GM18873 (cell line): ENCODE data around the gene PITPNC1.

ENCODE experiments used
- ATAC-seq: cut with Tn5 transposase; IDR thresholded peaks from one replicate; pipeline ENCODE4 v1.9.1; 2021; ENCODE audit warnings: mild to moderate bottlenecking, moderate library complexity, moderate number of reproducible peaks; ENCODE audit not compliant: unreplicated experiment, low FRiP score

Gene PITPNC1

DNA sequence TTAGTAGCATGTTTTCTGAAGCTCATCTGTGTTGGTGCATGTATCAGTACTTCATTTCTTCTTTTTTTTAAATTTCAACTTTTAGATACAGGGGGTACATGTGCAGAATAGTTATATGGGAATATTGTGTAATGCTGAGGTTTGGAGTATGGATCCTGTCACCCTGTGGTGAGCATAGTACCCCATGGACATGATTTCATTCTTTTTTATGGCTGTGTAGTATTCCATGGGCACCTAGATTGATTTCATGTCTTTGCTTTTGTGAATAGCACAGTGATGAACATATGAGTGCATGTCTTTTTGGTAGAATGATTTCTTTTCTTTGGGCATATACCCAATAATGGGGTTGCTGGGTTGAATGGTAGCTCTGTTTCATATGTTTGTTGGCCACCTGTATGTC lies 285.6 kb downstream of the PITPNC1 start:
- ATAC-seq, result no peak

DNA sequence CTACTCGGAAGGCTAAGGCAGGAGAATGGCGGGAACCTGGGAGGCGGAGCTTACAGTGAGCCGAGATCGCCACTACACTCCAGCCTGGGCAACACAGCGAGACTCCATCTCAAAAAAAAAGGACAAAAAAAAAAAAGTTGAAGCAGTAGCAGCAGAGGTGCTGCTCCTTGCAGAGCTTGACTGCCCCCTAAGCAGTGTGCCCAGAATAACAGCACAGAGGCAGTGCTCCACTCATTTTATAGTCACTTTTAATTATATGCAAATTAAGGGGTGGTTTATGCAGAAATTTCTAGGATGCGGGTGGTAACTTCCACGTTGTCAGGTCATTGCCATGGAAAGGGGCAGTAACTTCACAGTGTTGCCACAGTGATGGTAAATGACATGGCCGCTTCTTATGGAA lies 286.4 kb downstream of the PITPNC1 start:
- no peak for ATAC-seq

DNA sequence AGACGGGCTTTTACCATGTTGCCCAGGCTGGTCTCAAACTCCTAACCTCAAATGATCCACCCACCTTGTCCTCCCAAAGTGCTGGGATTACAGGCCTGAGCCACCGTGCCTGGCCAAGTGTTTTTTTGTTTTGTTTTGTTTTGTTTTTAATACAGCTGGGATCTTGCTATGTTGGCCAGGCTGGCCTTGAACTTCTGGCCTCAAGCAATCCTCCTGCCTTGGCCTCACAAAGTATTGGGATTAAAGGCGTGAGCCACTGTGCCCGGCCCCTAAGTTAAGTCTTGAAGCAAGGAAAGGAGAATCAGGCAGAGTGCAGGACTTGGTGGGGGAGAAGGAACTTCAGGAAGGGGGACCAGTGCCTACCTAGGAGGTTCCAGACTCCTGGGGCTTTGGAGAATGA lies 288.9 kb downstream of the PITPNC1 start:
- no peak for ATAC-seq

DNA sequence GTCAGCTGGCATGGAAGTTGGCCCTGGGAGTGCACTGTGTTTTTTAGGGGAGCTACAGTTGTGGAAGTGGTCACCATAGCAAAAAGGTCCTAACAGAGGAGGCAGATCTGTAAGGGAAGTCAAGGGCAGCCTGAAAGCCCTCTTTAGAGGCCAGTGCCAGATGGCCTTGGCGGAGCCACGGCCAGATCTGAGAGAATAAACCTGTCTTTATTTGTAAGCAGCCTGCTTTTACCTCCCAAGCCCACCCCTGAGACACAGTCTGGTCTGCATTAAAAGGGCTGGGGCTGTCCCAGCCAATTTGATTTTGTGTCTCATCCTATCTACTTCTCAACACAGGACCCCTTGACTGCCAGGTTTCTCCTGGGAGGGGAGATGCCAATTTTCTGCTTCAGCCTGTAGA lies 289.6 kb downstream of the PITPNC1 start:
- no peak for ATAC-seq

DNA sequence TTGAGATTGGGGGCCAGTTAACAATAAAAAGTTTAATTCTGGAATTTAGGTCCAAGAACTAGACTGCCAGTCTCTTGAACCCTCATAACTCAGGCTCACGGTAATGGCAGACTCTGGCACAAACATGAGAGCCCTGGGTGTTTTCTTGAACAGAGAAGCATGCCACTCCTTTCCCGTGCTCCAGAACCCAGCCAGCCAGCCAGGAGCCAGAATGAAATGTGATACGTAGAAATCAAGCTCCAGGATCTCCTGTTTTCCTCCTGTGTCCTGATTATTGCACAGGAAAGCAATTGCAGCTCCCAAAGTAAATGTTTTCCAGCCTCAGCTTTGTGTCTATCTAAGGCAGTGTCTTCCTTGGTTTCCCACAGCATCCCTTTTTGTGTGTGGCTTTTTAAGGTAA lies 294.4 kb downstream of the PITPNC1 start:
- ATAC-seq, result no peak

DNA sequence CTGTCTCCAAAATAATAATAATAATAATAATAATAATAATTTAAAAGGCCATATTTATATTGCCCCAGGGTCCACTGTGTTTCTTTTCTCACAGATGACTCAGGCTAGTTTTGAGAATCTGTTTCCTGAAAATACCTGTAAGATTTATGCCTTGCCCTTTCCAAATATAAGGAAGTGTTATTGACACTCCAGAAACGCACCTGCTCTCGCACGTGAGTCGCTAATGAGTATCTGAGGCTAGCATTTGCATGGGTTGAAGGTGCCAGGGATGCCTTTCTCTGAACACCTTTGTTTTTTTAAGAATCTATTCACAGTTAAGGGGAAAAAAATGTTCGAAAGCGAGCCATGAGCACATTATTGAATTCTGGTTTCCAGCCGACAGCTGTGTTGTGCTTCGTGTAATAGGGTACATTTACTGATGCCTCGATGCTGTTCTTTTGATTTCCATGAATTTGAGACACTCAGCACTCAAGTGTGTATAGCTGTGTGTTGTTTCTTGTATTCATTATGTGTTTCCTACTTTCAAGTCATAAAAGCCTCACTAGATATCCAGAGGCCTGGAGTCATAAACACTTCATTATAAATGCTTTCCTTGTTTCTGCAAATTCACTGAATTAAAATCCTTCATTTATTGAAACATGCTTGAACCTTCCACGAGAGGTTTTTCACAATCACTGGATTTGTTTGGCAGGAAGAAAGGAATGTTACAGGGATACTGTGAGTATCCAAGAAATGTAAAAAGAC lies 295.7 kb downstream of the PITPNC1 start:
- ATAC-seq, result no peak

DNA sequence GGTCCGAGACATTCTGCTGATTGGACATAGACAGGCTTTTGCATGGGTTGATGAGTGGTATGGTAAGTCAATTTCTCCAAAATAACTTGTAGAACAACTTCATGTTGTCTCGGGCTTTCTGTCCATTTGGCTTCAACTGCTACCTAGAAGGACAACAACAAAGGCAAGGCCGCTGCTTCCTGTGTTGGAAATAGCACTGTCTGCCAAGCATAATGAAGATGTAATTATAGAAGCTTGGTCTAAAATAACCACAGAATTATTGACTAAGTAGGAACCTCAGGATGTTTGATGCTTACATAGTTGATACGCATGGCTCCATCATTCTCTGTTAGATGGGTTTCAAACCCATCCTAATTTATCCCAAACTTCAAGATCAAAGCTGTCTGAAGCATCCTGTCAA lies 298.4 kb downstream of the PITPNC1 start:
- ATAC-seq, result no peak

DNA sequence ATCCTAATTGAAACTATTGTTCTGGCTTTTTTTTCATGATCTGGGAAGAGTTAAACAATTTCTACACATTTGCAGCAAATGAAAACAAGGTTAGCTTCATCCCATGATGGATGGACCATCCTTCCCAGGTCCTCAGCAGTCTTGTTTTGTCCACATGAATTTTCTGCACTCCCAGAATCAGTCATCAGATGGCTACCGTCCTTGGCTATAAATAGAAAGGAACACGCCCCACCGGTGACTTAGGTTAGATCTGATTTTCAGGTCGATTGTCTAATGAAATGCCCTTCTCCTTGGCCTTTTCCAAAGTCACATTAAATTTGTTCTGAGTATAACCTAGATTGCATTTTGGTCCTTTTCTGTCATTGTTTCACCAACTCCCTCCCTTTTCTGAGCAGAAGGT lies 299.2 kb downstream of the PITPNC1 start:
- no peak for ATAC-seq

DNA sequence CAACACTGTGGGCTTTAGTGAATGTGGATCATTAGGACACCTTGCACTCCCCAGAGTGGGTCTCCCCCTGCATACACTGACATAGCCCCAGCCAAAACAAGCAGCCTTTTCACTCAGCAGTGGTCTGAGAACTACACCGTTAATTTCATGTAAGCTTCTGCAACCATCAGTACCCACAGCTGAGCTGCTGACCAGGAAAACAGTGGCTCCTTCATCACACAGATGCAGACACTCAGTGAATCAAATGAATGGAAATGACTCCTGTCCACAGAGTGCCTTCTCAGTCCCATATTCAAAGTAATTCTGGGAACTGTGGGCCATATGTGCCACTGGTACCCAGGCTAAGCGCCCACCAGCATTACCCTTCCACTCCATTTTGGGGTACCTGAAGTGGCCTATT lies 301.3 kb downstream of the PITPNC1 start:
- no peak for ATAC-seq

DNA sequence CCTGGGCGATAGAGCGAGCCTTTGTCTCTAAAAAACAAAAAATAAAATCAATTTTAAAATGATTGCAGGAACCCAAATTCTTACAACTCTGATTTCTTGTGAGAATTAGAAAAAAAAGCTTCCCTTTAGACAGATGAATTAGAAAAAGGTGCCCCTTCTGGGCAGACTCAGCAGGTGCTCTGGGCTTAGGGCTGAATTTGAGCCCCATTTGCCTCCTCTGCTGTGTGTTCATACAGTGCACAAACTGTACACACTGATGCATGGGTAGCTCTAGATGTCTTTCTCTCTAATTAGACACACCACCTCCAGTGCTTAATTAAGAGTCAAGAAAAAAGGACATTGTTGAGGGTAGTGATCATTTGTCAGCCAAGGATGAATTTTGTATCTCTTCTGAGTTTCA lies 302.1 kb downstream of the PITPNC1 start:
- no peak for ATAC-seq

DNA sequence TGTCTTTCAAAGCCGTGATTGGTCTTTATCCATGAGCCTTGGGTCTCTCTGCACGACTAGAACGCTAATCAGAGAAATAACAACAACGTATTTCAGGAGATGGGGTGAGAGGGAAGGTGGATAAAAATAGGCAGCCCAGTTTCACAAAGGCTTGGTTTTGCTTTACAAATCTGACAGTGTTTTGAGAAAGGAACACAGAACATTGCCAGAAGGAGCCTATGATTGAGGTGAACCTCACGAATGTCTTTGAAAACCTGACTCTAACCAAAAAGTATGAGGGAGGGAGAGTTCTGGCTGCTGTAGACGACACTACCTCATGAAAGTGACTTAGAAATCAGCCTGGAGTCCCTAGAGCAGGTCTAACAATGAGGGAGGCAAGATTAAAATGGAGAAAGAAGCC lies 302.6 kb downstream of the PITPNC1 start:
- no peak for ATAC-seq

DNA sequence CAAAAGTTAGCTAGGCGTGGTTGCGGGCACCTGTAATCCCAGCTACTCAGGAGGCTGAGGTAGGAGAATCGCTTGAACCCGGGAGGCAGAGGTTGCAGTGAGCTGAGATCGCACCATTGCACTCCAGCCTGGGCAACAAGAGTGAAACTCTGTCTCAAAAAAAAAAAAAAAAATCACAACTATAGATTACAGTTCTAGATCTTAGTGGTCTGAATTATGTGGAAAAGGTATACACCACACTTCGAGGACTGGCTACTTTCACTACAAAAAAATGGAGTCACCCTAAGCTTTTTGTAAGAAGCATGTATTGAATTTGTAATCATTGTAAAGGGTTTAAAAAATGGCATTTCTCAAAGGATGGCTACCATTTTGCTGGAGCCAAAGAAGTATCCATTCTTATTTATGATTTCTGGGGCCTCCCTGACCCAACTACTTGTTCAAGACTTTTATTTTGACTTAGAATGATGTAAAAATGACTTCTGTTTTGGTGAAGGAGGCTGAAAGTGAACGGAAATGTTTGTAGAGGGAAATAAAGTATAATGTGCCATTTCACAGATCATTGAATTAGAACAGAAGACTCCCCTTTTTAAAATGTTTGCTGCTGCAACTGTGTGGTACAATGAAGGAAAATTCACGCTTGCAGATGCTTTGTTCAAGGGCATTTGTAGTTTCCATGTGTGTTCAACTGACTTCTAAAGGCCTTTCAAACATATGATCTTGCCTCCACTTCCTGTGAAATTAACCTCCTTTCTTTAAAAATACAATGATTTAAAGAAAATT lies 303.6 kb downstream of the PITPNC1 start:
- no peak for ATAC-seq

DNA sequence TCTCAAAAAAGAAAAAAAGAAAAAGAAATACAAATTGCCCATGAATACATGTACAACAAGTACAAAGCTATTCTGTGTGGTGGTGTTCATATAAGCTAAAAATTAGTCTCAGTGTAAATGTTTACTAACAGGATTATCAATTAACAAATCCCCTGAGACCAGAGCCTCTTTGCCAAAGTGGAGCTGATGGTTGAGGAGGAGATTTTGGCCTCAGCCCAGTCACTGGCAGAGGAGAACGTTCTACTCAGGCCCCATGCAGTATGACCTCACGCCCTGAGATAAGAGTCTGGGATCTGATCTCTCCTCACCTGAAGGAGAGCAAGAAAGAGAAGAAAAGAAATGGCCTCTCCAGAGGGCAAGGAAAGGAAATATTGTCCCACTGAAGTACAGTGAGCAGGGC lies 305.1 kb downstream of the PITPNC1 start:
- ATAC-seq, result no peak

DNA sequence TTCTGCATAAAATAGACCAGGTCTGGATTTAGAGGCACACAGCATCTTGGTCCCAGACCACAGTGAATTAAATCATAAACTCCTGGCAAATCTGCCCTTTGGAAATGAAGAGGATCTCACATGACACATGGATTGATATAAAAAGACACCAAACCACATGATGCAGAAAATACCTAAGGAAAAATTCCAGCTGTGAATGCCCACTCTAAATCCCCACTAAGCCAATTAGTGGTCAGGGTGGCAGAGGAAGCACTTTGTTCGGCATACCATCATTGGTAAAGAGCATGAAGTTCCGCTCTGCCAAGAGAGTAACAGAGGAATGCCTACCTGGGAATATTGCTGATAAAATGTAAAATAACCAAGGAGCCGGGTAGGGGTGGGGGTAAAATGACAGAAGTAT lies 308.3 kb downstream of the PITPNC1 start:
- no peak for ATAC-seq

DNA sequence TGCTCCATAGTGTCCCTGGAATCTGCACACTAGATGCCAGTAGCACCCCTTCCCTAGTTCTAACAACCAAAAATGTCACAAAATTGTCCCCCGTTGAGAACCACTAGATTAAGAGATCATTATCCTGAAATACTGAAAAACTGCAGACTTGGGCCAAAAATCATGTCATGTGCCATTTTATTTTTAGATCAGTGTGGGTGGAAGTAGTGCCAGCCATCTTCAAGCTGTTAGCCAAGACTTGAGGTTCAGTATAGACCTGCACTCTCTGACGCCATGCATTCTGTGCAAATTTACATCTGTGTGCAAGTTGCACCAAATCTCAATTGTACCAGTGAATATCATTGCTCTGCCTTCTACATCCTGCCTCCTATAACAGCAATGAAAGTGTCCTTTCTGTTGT lies 309.2 kb downstream of the PITPNC1 start:
- ATAC-seq, result no peak

DNA sequence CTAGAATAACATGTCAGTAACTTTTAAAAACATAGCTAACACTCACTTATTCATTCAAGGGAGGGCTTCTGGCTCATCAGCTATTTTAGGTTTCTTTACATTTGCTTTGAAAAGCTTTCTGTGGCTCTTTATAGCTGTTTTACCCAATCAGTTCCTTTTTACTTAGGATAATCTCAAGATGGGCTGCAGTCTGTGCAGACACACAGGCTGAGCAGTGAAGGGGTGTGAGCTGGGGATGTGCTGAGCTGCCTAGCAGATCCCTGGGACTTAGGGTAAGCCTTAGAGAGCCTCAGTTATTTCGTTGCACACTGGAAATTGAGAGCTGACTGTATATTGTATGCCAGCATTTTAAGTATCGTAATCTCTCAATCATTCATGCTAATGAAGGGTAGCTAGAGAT lies 310.4 kb downstream of the PITPNC1 start:
- ATAC-seq, result no peak

DNA sequence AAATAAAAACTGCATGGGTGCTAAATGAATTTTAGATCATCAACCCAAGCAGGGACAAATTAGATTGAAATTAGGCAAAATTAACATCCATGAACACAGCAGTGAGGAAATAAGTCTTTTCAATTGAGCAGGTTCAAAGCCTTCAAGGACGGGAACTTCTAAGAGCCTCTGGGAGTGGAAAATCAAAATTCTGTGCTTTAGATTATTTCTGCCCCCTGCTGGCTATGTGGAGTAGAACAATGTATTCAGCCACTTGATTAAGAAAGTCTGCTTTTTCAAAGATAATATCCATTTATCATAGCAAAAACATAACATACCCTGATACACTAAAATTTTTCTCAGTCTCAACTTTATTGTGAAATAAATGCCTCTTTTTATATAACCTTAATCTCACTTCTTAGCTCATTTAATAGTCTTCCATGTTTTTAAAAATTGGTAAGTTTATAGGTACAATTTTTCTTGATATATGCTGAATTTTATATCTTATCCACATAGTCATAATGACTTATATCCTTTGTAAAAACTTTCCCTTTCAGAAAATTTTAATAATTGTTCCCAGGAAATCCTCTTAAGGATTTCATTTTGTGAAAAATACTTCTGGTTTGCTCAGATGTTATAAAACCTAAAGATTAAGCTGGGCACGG lies 312.6 kb downstream of the PITPNC1 start:
- no peak for ATAC-seq

DNA sequence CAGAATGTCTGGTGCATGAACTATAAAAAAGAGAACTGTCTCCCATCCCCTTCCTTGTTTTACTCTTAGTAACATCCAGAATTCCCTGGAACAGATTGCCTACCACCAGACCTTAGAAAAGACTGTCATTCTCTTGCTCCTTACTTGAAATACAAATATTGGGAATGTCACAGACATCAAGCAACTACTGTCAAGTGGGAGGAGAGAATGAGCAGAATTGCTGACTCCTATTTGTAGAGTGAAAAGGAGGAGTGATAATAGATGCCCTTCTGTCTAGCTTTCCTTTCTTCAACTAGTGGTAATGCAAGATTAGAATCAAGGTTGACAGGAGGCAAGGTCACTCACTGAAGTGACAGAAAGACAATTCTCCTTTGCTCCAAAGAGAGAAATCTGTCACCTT lies 316.7 kb downstream of the PITPNC1 start:
- no peak for ATAC-seq

DNA sequence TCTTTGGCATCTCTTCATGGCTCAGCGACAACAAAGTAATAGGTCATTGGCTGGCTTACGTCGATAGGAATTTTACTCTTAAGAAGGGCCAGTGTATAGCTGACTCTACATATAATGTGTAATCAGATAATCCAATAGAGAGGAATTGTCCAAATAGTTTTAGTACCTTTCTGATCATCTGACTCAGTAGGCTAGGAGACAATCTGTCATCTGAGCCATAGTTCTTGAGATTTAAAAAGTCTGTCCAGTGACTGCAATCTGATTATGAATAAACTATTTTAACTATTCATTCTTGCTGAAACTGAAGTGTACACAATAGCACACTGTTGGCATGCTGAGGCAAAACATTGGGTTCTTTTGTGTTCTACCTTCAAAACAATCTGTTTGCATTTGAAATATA lies 319.3 kb downstream of the PITPNC1 start:
- ATAC-seq, result no peak

DNA sequence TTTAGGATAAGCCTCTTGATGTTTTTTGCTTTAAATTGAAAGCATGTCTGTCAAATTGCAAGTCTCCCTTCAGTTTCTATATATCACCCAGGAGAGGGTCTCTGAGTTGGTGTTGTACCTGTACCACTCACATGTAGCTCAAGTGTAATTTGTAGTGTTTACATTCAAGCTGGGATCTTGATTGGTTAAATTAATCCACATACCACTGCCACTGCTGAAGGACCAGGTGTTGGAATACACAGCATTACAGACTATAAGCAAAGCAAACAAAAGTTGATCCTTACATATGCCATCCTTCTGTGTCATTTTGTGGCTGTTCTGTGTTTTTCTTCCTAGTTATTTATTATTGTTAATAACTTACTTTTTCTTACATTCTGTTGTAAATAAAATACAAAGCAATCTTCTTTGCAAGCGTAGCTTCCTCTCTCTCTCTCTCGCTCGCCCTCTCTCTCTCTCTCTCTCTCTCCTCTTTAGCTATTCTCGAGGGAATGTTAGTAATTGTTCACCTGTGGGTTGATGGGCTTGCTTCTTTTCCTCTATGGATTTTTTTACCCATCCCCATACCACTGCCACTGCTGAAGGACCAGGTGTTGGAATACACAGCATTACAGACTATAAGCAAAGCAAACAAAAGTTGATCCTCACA lies 319.9 kb downstream of the PITPNC1 start:
- ATAC-seq, result no peak

DNA sequence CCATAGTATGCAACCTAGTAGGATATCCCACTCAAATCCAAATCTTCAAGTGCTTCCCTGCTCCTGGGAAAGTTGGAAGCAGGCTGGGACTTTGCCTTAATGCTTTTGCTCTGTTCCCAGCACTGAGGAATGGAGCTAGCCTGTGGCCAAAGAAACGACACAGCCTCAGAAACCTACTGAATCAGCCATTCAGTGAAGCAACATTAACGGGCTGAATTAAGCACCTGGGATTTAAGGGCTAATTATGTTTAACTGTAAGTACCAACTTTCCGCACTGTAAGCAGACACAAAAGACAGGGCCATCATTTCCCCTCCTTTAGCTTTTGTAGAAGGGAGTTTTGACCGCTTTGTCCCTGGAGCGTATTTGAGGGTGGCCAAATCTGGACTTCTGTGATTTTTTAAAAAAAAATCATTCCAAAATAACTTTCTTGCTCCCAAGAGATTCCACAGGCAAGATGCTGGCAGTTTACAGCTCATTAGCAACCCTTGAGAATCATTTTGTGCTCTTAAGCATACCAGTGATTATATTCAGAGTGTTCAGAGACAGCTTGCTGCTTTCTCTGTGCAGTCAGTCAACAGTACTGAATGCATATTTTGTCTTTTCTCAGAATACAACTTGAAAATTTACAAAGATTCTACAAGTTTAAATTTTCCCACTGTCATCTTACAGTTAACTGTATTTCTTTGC lies 323.1 kb downstream of the PITPNC1 start:
- ATAC-seq, result no peak
